Measurements from ENCODE around the gene PRB3. TPM values are rescaled to one million over a fixed set of nuclear protein-coding genes. Genes with fewer than 3 reads are reported as not detected.

PRB3 gene
- total RNA-seq, 4 donors from 2014 or later = not detected

DNA sequence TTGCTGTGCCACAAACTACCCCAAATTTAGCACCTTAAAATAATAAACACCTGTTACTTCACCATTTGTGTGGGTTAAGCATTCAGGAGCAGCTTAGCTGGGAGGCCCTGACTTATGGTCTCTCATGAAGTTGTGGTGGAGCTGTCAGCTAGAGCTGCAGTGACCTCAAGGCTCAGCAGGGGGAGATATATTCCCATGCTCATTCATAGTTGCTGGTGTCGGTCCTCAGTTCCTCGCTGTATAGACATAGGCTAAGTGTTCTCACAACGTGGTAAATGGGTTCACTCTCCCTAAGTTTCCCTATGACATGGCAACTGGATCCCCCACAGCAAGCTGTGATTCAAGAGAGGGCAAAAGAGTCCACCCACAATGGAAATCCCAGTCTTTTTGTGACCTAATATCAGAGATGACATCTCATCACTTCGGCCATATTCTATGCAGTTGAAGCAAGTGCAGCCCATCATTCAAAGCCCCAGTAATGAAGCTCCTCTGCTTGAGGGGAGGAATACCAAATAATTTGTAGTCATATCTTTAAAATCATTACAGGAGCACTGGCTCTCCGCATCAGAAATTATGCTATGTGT lies 41.1 kb downstream of the PRB3 start:
- 45 to 90% methylated on average over 2 to 5 of the region's 5 CpGs for WGBS, 2 donors (ENCODE audit: low coverage in 1 of 2)
- no peaks in the 10 kb centered on the region for H3K9me3 ChIP-seq
- H3K4me3 ChIP-seq = no peak overlapping the region
- H3K36me3 ChIP-seq = no peaks in the 10 kb centered on the region
- H3K4me1 ChIP-seq = no peaks in the 10 kb centered on the region
- no peak for ATAC-seq
- H3K27me3 ChIP-seq = no peaks in the 10 kb centered on the region
- TF ChIP-seq EP300 (IDR thresholded peaks at IDR 0.05) (no peak), POLR2AphosphoS5 (IDR thresholded peaks at IDR 0.05) (no peak), POLR2A (IDR thresholded peaks at IDR 0.05) (no peak)
- TF ChIP-seq, protein P1, sequence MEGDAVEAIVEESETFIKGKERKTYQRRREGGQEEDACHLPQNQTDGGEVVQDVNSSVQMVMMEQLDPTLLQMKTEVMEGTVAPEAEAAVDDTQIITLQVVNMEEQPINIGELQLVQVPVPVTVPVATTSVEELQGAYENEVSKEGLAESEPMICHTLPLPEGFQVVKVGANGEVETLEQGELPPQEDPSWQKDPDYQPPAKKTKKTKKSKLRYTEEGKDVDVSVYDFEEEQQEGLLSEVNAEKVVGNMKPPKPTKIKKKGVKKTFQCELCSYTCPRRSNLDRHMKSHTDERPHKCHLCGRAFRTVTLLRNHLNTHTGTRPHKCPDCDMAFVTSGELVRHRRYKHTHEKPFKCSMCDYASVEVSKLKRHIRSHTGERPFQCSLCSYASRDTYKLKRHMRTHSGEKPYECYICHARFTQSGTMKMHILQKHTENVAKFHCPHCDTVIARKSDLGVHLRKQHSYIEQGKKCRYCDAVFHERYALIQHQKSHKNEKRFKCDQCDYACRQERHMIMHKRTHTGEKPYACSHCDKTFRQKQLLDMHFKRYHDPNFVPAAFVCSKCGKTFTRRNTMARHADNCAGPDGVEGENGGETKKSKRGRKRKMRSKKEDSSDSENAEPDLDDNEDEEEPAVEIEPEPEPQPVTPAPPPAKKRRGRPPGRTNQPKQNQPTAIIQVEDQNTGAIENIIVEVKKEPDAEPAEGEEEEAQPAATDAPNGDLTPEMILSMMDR (IDR thresholded peaks at IDR 0.05) = no peak
- H3K27ac ChIP-seq = no peak overlapping the region

DNA sequence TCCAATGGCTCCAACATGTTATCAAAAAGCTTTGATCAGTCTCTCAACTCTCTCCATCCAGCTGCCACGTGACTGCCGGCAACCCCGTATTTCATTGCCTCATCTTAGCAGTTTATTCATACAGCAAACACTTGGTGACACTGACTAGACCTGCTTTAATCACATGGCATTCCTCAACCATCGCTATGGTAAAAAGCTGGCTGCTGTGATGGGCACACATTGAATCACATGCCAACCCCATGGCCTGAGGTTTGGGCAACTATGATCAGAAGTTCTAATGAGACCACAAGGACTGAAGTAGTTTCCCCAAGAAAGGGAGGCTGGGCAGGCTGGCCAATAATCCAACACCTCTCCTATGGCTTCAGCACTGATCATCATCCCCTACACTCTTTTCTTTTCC lies 42.1 kb downstream of the PRB3 start:
- no peaks in the 10 kb centered on the region for H3K27me3 ChIP-seq
- WGBS, 2 donors (ENCODE audit: low coverage in 1 of 2) = 75 to 77% methylated on average over 3 to 4 of the region's 4 CpGs
- H3K27ac ChIP-seq = no peak overlapping the region
- H3K36me3 ChIP-seq = no peaks in the 10 kb centered on the region
- TF ChIP-seq POLR2AphosphoS5 (IDR thresholded peaks at IDR 0.05) (no peak), POLR2A (IDR thresholded peaks at IDR 0.05) (no peak), EP300 (IDR thresholded peaks at IDR 0.05) (no peak)
- TF ChIP-seq, protein P1 (IDR thresholded peaks at IDR 0.05) = no peak
- H3K4me1 ChIP-seq = no peaks in the 10 kb centered on the region
- H3K9me3 ChIP-seq = peaks cover 0 to 3% (median 0%) of the 10 kb centered on the region in 3 donors
- H3K4me3 ChIP-seq = no peak overlapping the region
- ATAC-seq = no peak

Other genes starting within 250 kb of the PRB3 start
- 1 to 10 TPM in 3 of 4 donors, not detected in 1; 1.9 to 5.7 (median 5.3) TPM for gene TAS2R19, start 247.1 kb downstream of the PRB3 start, total RNA-seq
- 10 to 100 TPM in 1 of 4 donors, 1 to 10 TPM in 2, not detected in 1; 1.1 to 13.2 (median 4.2) TPM for gene TAS2R31, start 238.3 kb downstream of the PRB3 start, total RNA-seq
- gene TAS2R46, start 207.4 kb downstream of the PRB3 start, total RNA-seq = 1 to 10 TPM in 1 of 4 donors, under 1 TPM in 2, not detected in 1; 0.67 to 5.8 (median 0.89) TPM
- 1 to 10 TPM in 2 of 4 donors, under 1 TPM in 1, not detected in 1; 0.32 to 3.2 (median 2.5) TPM for gene TAS2R43, start 177.4 kb downstream of the PRB3 start, total RNA-seq
- gene TAS2R30, start 135.1 kb downstream of the PRB3 start, total RNA-seq = 1 to 10 TPM; 1.3 to 7.9 (median 4.5) TPM
- 10 to 100 TPM; 12.5 to 18.2 (median 16.6) TPM for gene SMIM10L1, start 98.5 kb downstream of the PRB3 start, total RNA-seq
- gene TAS2R42, start 82.8 kb downstream of the PRB3 start, total RNA-seq = not detected
- not detected for gene PRB4, start 40.7 kb upstream of the PRB3 start, total RNA-seq
- gene PRB2, start 125.9 kb upstream of the PRB3 start, total RNA-seq = not detected